Right lobe of liver (tissue), 4 donors: ENCODE measurements around the gene ATAD1.
"Not testable (repeated sequence)": the region's sequence is repeated elsewhere in the genome, so short reads cannot be mapped to it uniquely, and the experiment has no call there.

Experiments used
- POLR2A ChIP-seq: fragments of 450-650 bp; IDR thresholded peaks from one replicate; pipeline ENCODE4 v1.6.1; 2017; ENCODE audit warnings: antibody characterized with exemption, mild to moderate bottlenecking
- TF ChIP-seq, protein P1 (sequence below), 4 donors: fragments of 200-600 bp in 3 of 4; fragments of 450-650 bp in 1 of 4; IDR thresholded peaks; one replicate each; pipeline versions ENCODE4 v1.5.1 to v1.8.0; 2016 to 2022; ENCODE audit warnings: antibody characterized with exemption in 4 of 4, mild to moderate bottlenecking in 2 of 4
- donor health status: DM: no; HTN: no; CAD: no.
- donor health status: DM: no; HTN: no; CAD: no.
- donor health status: DM: no; HTN: yes; CAD: no.

DNA sequence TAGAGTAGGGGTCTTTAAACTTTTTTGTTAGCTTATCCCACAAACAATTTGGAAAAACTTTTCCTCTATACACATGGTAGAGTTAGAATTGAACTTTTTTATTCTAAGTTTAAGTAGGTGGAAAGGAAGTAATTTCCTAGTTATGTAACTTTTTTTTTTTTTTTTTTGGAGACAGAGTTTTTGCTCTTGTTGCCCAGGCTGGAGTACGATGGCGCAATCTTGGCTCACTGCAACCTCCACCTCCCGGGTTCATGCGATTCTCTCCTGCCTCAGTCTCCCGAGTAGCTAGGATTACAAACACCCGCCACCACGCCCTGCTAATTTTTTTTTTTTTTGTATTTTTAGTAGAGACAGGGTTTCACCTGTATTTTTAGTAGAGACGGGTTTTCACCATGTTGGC lies 28.7 kb upstream of the ATAD1 start:
- TF ChIP-seq, protein P1, sequence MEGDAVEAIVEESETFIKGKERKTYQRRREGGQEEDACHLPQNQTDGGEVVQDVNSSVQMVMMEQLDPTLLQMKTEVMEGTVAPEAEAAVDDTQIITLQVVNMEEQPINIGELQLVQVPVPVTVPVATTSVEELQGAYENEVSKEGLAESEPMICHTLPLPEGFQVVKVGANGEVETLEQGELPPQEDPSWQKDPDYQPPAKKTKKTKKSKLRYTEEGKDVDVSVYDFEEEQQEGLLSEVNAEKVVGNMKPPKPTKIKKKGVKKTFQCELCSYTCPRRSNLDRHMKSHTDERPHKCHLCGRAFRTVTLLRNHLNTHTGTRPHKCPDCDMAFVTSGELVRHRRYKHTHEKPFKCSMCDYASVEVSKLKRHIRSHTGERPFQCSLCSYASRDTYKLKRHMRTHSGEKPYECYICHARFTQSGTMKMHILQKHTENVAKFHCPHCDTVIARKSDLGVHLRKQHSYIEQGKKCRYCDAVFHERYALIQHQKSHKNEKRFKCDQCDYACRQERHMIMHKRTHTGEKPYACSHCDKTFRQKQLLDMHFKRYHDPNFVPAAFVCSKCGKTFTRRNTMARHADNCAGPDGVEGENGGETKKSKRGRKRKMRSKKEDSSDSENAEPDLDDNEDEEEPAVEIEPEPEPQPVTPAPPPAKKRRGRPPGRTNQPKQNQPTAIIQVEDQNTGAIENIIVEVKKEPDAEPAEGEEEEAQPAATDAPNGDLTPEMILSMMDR (IDR thresholded peaks at IDR 0.05): not testable (repeated sequence)
- TF ChIP-seq POLR2A: not testable (repeated sequence)
